WTC11 (cell line): Measurements from ENCODE around the gene SOD1. TPM values are rescaled to one million over a fixed set of nuclear protein-coding genes. Genes with fewer than 3 reads are reported as not detected.
A peak's percentile ranks its signal among the peaks of the same experiment; 100 is the strongest.
"Not testable (repeated sequence)": the region's sequence is repeated elsewhere in the genome, so short reads cannot be mapped to it uniquely, and the experiment has no call there.

ENCODE experiments used
- ATAC-seq: fragments of 200-7000 bp; cut with Tn5 transposase; 2 replicates; pipeline ENCODE4 v1.10.0; 2021; ENCODE audit warnings: mild to moderate bottlenecking, moderate library complexity
- CTCF ChIA-PET: fragments of 300-600 bp; sonication (Branson Sonifier 250); formaldehyde crosslinking; loops from one replicate; lab custom pipeline; 2021; ENCODE audit warnings: antibody characterized with exemption; lab: Charles Lee
- POLR2A ChIA-PET: fragments of 350-600 bp; sonication (Branson Sonifier 250); formaldehyde crosslinking; loops from one replicate; lab custom pipeline; 2021; ENCODE audit warnings: antibody characterized with exemption; lab: Charles Lee
- DNase-seq: peaks from one replicate; pipeline ENCODE4 v3.0.0; 2021; ENCODE audit warnings: low spot score
- H3K27ac Mint-ChIP-seq: 2 replicates; pipeline ENCODE4 v1.8.0; 2021; ENCODE audit warnings: mixed read lengths
- H3K27me3 Mint-ChIP-seq: 2 replicates; pipeline ENCODE4 v1.8.0; 2021; ENCODE audit warnings: low read depth, mild to moderate bottlenecking, moderate library complexity, mixed read lengths
- H3K36me3 Mint-ChIP-seq: 2 replicates; pipeline ENCODE4 v1.8.0; 2021; ENCODE audit warnings: mixed read lengths
- H3K4me1 Mint-ChIP-seq: 2 replicates; pipeline ENCODE4 v1.8.0; 2022; ENCODE audit warnings: mixed read lengths
- H3K4me3 Mint-ChIP-seq: 2 replicates; pipeline ENCODE4 v1.8.0; 2021; ENCODE audit warnings: mild to moderate bottlenecking, moderate library complexity, mixed read lengths
- H3K9me3 Mint-ChIP-seq: 2 replicates; pipeline ENCODE4 v1.8.0; 2021; ENCODE audit warnings: mixed read lengths
- CTCF ChIP-seq: fragments of 200-600 bp; IDR thresholded peaks from 2 replicates; pipeline ENCODE4 v1.8.0; 2022; ENCODE audit warnings: antibody characterized with exemption
- E2F5 ChIP-seq: sonication (generic); formaldehyde crosslinking; IDR thresholded peaks from 2 replicates; pipeline ENCODE4 v1.8.1; 2022; ENCODE audit warnings: mild to moderate bottlenecking, moderate library complexity, missing genetic modification reagents
- ESRRA ChIP-seq: sonication (generic); formaldehyde crosslinking; IDR thresholded peaks from 2 replicates; pipeline ENCODE4 v1.8.1; 2022; ENCODE audit warnings: mild to moderate bottlenecking, missing genetic modification reagents, borderline replicate concordance
- HMGA2 ChIP-seq: fragments of 250-450 bp; sonication (Bioruptor Pico); IDR thresholded peaks from 2 replicates; pipeline ENCODE4 v1.4.0; 2021; ENCODE audit warnings: mild to moderate bottlenecking, moderate library complexity
- NFYB ChIP-seq: sonication (generic); formaldehyde crosslinking; conservative IDR thresholded peaks from 2 replicates; pipeline ENCODE4 v1.8.0; 2022; ENCODE audit warnings: low read depth, missing genetic modification reagents
- OVOL2 ChIP-seq: fragments of 250-450 bp; sonication (Bioruptor Pico); IDR thresholded peaks from 2 replicates; pipeline ENCODE4 v1.9.0; 2021; ENCODE audit warnings: mild to moderate bottlenecking, borderline replicate concordance
- PRDM15 ChIP-seq: sonication (generic); formaldehyde crosslinking; IDR thresholded peaks from 2 replicates; pipeline ENCODE4 v1.8.0; 2022; ENCODE audit warnings: missing genetic modification reagents
- PRRX2 ChIP-seq: fragments of 250-450 bp; sonication (Bioruptor Pico); IDR thresholded peaks from 2 replicates; pipeline ENCODE4 v1.8.0; 2021; ENCODE audit warnings: mild to moderate bottlenecking
- SP1 ChIP-seq: sonication (generic); formaldehyde crosslinking; conservative IDR thresholded peaks from 2 replicates; pipeline ENCODE4 v1.8.1; 2022; ENCODE audit warnings: missing genetic modification reagents
- ZNF423 ChIP-seq: fragments of 250-450 bp; sonication (Bioruptor Pico); IDR thresholded peaks from 2 replicates; pipeline ENCODE4 v2.1.2; 2022; ENCODE audit warnings: mild to moderate bottlenecking, moderate library complexity
- ZNF425 ChIP-seq: fragments of 250-450 bp; sonication (Bioruptor Pico); conservative IDR thresholded peaks from 2 replicates; pipeline ENCODE4 v1.9.0; 2021; ENCODE audit warnings: mild to moderate bottlenecking
- total RNA-seq: library from RNA; stranded (reverse); gene quantifications from 3 replicates; pipeline ENCODE4 v1.2.3, GENCODE V29; 2021

Gene SOD1
- total RNA-seq, 1 experiment from 2014 or later = 181 TPM

GRCh38 chr21:31654821-31655580, 4.5 kb upstream of the SOD1 start:
- H3K9me3 Mint-ChIP-seq = peaks cover 13% of the 10 kb centered on the region
- H3K27me3 Mint-ChIP-seq, H3K36me3 Mint-ChIP-seq, H3K4me3 Mint-ChIP-seq, H3K4me1 Mint-ChIP-seq, POLR2A ChIA-PET, H3K27ac Mint-ChIP-seq, ATAC-seq, DNase-seq: not testable (repeated sequence)
- TF ChIP-seq NFYB = peak; percentile 51; the same call in 1 of the 2 replicates
- CTCF ChIA-PET = interaction anchor here (1.3 kb wide), 1 partner anchor 46 kb away, joined by 4 read pairs; no protein-coding TSS in a partner anchor

GRCh38 chr21:31656199-31657095, 3.0 kb upstream of the SOD1 start:
- Mint-ChIP-seq H3K27ac (no peak overlapping the region), H3K27me3 (no peaks in the 10 kb centered on the region), H3K4me1 (peaks cover 16% of the 10 kb centered on the region)

More at GRCh38 chr21:31656199-31657095, 3.0 kb upstream of the SOD1 start:
- Mint-ChIP-seq H3K36me3 (peaks cover 6% of the 10 kb centered on the region), H3K9me3 (peaks cover 7% of the 10 kb centered on the region; the same call in 1 of the 2 replicates), H3K4me3 (no peak overlapping the region)
- ChIA-PET CTCF (no interaction called here), POLR2A (no interaction called here)
- ATAC-seq (no peak), DNase-seq (no peak)
- no peak for TF ChIP-seq SP1 (CRISPR knock-in tag)
- no peak for TF ChIP-seq CTCF
- no peak for TF ChIP-seq HMGA2 (CRISPR knock-in tag)
- TF ChIP-seq E2F5 = no peak
- no peak for TF ChIP-seq ESRRA
- TF ChIP-seq ZNF425 (CRISPR knock-in tag) = no peak
- TF ChIP-seq PRDM15 (CRISPR knock-in tag) = no peak
- no peak for TF ChIP-seq OVOL2 (CRISPR knock-in tag)
- TF ChIP-seq ZNF423 = no peak
- TF ChIP-seq PRRX2 = no peak
